Hepatocyte (in vitro differentiated cells): ENCODE results near the gene COL4A3.

Experiments used
- EZH2 ChIP-seq: fragments of 200-600 bp; sonication (generic); IDR thresholded peaks from 2 replicates; pipeline ENCODE4 v1.6.1; 2016; ENCODE audit warnings: antibody characterized with exemption, mild to moderate bottlenecking, borderline replicate concordance
- EZH2phosphoT487 ChIP-seq: fragments of 200-600 bp; sonication (generic); IDR thresholded peaks from one replicate; pipeline ENCODE4 v1.6.1; 2018; ENCODE audit warnings: antibody characterized with exemption, mild to moderate bottlenecking, low read depth, moderate library complexity; ENCODE audit not compliant: unreplicated experiment, severe bottlenecking
- TF ChIP-seq, protein P1 (sequence below): fragments of 200-600 bp; sonication (generic); IDR thresholded peaks from 2 replicates; pipeline ENCODE4 v1.5.1; 2016; ENCODE audit warnings: antibody characterized with exemption, mild to moderate bottlenecking; ENCODE audit not compliant: poor library complexity

- TF ChIP-seq, protein P1, sequence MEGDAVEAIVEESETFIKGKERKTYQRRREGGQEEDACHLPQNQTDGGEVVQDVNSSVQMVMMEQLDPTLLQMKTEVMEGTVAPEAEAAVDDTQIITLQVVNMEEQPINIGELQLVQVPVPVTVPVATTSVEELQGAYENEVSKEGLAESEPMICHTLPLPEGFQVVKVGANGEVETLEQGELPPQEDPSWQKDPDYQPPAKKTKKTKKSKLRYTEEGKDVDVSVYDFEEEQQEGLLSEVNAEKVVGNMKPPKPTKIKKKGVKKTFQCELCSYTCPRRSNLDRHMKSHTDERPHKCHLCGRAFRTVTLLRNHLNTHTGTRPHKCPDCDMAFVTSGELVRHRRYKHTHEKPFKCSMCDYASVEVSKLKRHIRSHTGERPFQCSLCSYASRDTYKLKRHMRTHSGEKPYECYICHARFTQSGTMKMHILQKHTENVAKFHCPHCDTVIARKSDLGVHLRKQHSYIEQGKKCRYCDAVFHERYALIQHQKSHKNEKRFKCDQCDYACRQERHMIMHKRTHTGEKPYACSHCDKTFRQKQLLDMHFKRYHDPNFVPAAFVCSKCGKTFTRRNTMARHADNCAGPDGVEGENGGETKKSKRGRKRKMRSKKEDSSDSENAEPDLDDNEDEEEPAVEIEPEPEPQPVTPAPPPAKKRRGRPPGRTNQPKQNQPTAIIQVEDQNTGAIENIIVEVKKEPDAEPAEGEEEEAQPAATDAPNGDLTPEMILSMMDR, result no peak
- TF ChIP-seq EZH2 (no peak), EZH2phosphoT487 (no peak)
Measured at GRCh38 chr2:227115761-227116160, 48.7 kb upstream of the COL4A3 start.
